Colonic mucosa (tissue), 4 donors: ENCODE measurements around the gene PDE5A. TPM values are rescaled to one million over a fixed set of nuclear protein-coding genes. Genes with fewer than 3 reads are reported as not detected.
"Not testable (repeated sequence)": the region's sequence is repeated elsewhere in the genome, so short reads cannot be mapped to it uniquely, and the experiment has no call there.

Experiments used
- DNase-seq: peaks from one replicate; pipeline ENCODE4 v3.0.0-alpha.2; 2020
- H3K27ac ChIP-seq: fragments of 200-600 bp; one replicate; pipeline ENCODE4 v1.8.0; 2021
- H3K27me3 ChIP-seq: fragments of 200-600 bp; one replicate; pipeline ENCODE4 v1.8.0; 2021
- H3K36me3 ChIP-seq: fragments of 200-600 bp; one replicate; pipeline ENCODE4 v1.8.0; 2021
- H3K4me1 ChIP-seq: fragments of 200-600 bp; one replicate; pipeline ENCODE4 v1.8.0; 2021; ENCODE audit warnings: mild to moderate bottlenecking
- H3K4me3 ChIP-seq: fragments of 200-600 bp; one replicate; pipeline ENCODE4 v1.8.0; 2021
- H3K9ac ChIP-seq, 2 donors: one replicate each; pipeline ENCODE4 v1.7.0; 2013; ENCODE audit warnings: control low read depth in 2 of 2, low read depth in 2 of 2, low read length in 2 of 2
- H3K9me3 ChIP-seq: fragments of 200-600 bp; one replicate; pipeline ENCODE4 v1.8.0; 2021
- CTCF ChIP-seq: fragments of 200-600 bp; IDR thresholded peaks from one replicate; pipeline ENCODE4 v1.8.0; 2022; ENCODE audit warnings: antibody characterized with exemption, mild to moderate bottlenecking
- intact Hi-C: fragments of 100-400 bp; cut with DNase I; formaldehyde crosslinking; loops from one replicate; pipeline ENCODE4 v1.14.1; 2022
- total RNA-seq, 2 donors: library from RNA; stranded (reverse); fragmentation: NEBNext Ultra II Directional in 1 of 2; extraction: Animal tissue kit (Norgen Biotek cat#: 25700) in 1 of 2; gene quantifications; one replicate each; pipeline ENCODE4 v1.2.1, GENCODE V29; 2021
- donor health status: healthy.
- donor health status: DM: no; HTN: no; CAD: no.
- donor health status: DM: no; HTN: no; CAD: no.

The PDE5A gene
- total RNA-seq, 2 donors from 2014 or later = 17.6 to 42.5 TPM

DNA sequence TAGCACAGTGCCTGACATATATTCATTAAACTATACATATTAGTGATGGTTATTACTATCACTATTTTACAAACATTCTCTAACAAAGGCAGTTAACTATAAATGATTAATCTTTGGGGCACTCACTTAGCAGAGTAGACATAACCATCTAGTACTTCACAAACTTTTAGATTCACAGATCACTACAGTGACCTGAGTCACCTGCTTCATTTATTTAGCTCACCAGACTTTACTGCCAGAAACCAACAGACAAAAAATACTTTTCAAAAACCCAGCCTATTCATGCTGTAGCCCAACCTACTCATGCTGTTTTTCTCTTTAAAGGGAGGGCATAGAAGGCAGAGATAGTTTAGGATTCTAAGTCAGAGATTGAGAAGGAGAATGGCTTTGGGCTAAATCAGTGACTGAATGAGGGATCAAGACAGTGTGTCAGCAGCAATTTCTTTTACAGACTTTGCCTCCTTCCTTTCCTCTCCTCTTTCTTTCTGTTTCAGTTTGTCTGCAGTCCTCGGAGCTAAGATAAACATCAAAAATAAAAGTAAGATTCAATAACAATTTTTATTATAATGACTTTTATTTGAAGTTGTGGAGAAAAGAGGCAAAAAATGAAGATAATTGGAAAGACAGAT lies 34.7 kb upstream of the PDE5A start:
- Histone ChIP-seq H3K9me3 (no peaks in the 10 kb centered on the region), H3K9ac (no peak overlapping the region), H3K27ac (no peak overlapping the region), H3K4me3 (no peak overlapping the region), H3K27me3 (no peaks in the 10 kb centered on the region), H3K4me1 (no peaks in the 10 kb centered on the region), H3K36me3 (no peaks in the 10 kb centered on the region)
- intact Hi-C loops = no loop called here
- no peak for DNase-seq
- TF ChIP-seq CTCF = no peak

DNA sequence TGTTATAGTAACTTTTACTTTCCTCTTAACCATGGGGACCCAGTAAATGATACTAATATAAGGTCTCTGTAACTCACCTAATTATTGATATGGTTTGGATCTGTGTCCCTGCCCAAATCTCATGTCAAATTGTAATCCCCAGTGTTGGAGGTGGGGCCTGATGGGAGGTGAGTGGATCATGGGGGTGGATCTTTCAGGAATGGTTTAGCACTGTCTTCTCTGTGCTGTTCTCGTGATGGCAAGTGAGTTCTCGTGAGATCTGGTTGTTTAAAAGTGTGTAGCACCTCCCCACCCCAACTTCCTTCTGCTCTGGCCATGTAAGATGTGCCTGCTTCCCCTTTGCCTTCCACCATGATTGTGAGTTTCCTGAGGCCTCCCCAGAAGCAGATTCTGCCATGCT lies 34.0 kb upstream of the PDE5A start:
- intact Hi-C loops, DNase-seq, H3K27ac ChIP-seq, H3K9ac ChIP-seq, H3K4me1 ChIP-seq, H3K4me3 ChIP-seq, H3K27me3 ChIP-seq, H3K36me3 ChIP-seq, H3K9me3 ChIP-seq: not testable (repeated sequence)

- Histone ChIP-seq H3K9me3 (no peaks in the 10 kb centered on the region), H3K27ac (no peak overlapping the region), H3K27me3 (no peaks in the 10 kb centered on the region), H3K9ac (no peak overlapping the region), H3K36me3 (no peaks in the 10 kb centered on the region), H3K4me1 (no peaks in the 10 kb centered on the region), H3K4me3 (no peak overlapping the region)
- DNase-seq = no peak
- intact Hi-C loops = no loop called here
- TF ChIP-seq CTCF = no peak
Measured at GRCh38 chr4:119661231-119661630, 32.6 kb upstream of the PDE5A start.

DNA sequence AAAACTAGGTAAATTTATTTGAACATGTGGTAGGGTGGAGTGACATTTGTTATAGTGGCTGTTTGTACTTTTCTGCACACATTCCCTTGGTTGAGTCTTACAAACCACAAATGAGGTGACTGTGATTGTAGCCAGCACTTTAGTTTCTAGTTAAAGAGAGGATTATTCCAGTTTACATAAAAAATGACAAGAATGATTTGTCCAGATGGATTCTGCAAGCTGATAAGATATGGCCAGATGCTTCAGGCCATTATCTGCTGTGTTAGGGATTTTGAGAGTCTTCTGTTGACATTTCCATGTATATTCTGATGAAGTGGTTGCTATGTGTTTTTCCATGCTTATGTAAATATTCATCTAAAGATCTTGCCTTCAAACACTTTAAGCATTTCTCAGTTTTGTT lies 31.0 kb upstream of the PDE5A start:
- H3K36me3 ChIP-seq = no peaks in the 10 kb centered on the region
- H3K27me3 ChIP-seq = no peaks in the 10 kb centered on the region
- no peak for DNase-seq
- H3K9me3 ChIP-seq = no peaks in the 10 kb centered on the region
- no peak overlapping the region for H3K9ac ChIP-seq
- TF ChIP-seq CTCF = no peak
- no peaks in the 10 kb centered on the region for H3K4me1 ChIP-seq
- no peak overlapping the region for H3K27ac ChIP-seq
- H3K4me3 ChIP-seq = no peak overlapping the region
- intact Hi-C loops = no loop called here

- no peak overlapping the region for H3K4me3 ChIP-seq
- no peaks in the 10 kb centered on the region for H3K27me3 ChIP-seq
- H3K4me1 ChIP-seq = no peaks in the 10 kb centered on the region
- H3K27ac ChIP-seq = no peak overlapping the region
- no peak overlapping the region for H3K9ac ChIP-seq
- H3K9me3 ChIP-seq = no peaks in the 10 kb centered on the region
- H3K36me3 ChIP-seq = no peaks in the 10 kb centered on the region
- DNase-seq = no peak
- intact Hi-C loops = no loop called here
- TF ChIP-seq CTCF = no peak
Measured at GRCh38 chr4:119657111-119657611, 28.6 kb upstream of the PDE5A start.

DNA sequence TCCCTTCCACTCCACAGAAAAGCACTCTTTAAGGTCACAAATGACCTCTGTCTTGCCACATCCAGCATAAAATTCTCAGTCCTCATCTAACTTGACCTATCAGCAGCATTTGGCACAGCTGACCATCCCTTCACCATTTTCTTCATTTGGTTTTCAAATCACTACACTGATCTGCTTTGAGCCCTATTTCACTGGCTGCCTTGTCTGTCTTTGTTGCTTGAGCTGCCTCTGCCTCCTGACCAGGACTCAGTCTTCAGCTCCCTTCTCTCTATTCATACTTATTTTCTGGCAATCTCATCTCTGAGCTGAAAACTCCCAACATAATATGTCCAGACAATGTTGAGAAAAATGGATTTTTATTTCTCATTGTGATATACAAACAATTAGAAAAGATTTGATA lies 27.7 kb upstream of the PDE5A start:
- intact Hi-C loops = no loop called here
- H3K27me3 ChIP-seq = no peaks in the 10 kb centered on the region

More for the DNA sequence above, 27.7 kb upstream of the PDE5A start:
- DNase-seq = no peak
- Histone ChIP-seq H3K4me1 (no peaks in the 10 kb centered on the region), H3K9ac (no peak overlapping the region), H3K4me3 (no peak overlapping the region), H3K9me3 (no peaks in the 10 kb centered on the region), H3K36me3 (no peaks in the 10 kb centered on the region), H3K27ac (no peak overlapping the region)
- no peak for TF ChIP-seq CTCF
